Activated B cell treated with CpG ODN at 0.5 μM for 24 hours (primary cell): Measurements from ENCODE around the gene LCT. TPM values are rescaled to one million over a fixed set of nuclear protein-coding genes. Genes with fewer than 3 reads are reported as not detected.
"Not testable (repeated sequence)": the region's sequence is repeated elsewhere in the genome, so short reads cannot be mapped to it uniquely, and the experiment has no call there.

ENCODE experiments used
- ATAC-seq: fragments of 200-7000 bp; cut with Tn5 transposase; one replicate; pipeline ENCODE4 v1.10.0; 2021; ENCODE audit warnings: low read depth, mild to moderate bottlenecking, moderate library complexity
- CTCF ChIA-PET: fragments of 350-600 bp; sonication (Branson Sonifier 250); formaldehyde crosslinking; loops from one replicate; lab custom pipeline; 2021; ENCODE audit warnings: antibody characterized with exemption; lab: Charles Lee
- POLR2A ChIA-PET: fragments of 350-600 bp; sonication (Branson Sonifier 250); formaldehyde crosslinking; loops from one replicate; lab custom pipeline; 2021; ENCODE audit warnings: antibody characterized with exemption; lab: Charles Lee
- DNase-seq: peaks from one replicate; pipeline ENCODE4 v3.0.0; 2022
- H3K27ac Mint-ChIP-seq: one replicate; pipeline ENCODE4 v1.8.0; 2020; ENCODE audit warnings: mixed read lengths
- H3K27me3 Mint-ChIP-seq: one replicate; pipeline ENCODE4 v1.8.0; 2021; ENCODE audit warnings: mixed read lengths
- H3K36me3 Mint-ChIP-seq: one replicate; pipeline ENCODE4 v1.8.0; 2021; ENCODE audit warnings: low read depth, mixed read lengths
- H3K4me1 Mint-ChIP-seq: one replicate; pipeline ENCODE4 v1.8.0; 2021; ENCODE audit warnings: mixed read lengths
- H3K4me3 Mint-ChIP-seq: one replicate; pipeline ENCODE4 v1.8.0; 2020; ENCODE audit warnings: mild to moderate bottlenecking, mixed read lengths
- H3K9me3 Mint-ChIP-seq: one replicate; pipeline ENCODE4 v1.8.0; 2020; ENCODE audit warnings: mixed read lengths
- intact Hi-C: fragments of 100-400 bp; cut with micrococcal nuclease; formaldehyde crosslinking; loops from one replicate; pipeline ENCODE4 v1.15.1; 2024
- total RNA-seq: library from RNA; stranded (reverse); gene quantifications from 2 replicates; pipeline ENCODE4 v1.2.3, GENCODE V29; 2022
- TF ChIP-seq, protein P1 (sequence below): fragments of 200-600 bp; IDR thresholded peaks from one replicate; pipeline ENCODE4 v1.8.0; 2022; ENCODE audit warnings: antibody characterized with exemption, mild to moderate bottlenecking

Gene LCT
- total RNA-seq, 1 donor from 2014 or later, result not detected

DNA sequence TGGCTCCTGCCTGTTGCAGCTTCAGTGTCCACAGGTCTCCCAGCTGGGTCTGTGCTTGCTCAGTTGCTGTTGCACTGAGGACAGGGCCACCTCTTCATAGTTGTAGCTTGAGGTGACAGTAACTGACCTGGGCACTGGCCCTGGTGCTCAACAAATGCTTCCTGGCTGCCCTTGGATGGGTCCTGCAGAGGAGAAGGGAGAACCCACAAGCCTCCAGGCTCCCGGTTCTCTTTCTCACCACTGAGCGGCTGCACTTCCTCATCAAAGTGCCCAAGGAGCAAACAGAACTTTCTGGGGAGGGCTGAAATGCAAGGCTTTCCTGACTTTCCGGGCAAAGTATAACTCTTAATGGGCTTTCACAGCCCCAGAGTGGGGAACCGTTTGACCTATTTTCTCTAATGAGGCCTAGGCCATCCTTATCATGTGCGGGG lies 38.7 kb downstream of the LCT start:
- H3K27me3 Mint-ChIP-seq, result no peaks in the 10 kb centered on the region
- ChIA-PET POLR2A (no interaction called here), CTCF (interaction anchor here (0.9 to 3.8 kb wide), 7 partner anchors 11 to 809 kb away, joined by 3 to 20 read pairs (median 7); no protein-coding TSS in a partner anchor)
- ATAC-seq (no peak), DNase-seq (no peak)
- H3K4me1 Mint-ChIP-seq, result peaks cover 12% of the 10 kb centered on the region
- H3K36me3 Mint-ChIP-seq, result no peaks in the 10 kb centered on the region
- H3K9me3 Mint-ChIP-seq, result peaks cover 12% of the 10 kb centered on the region
- no peak overlapping the region for H3K4me3 Mint-ChIP-seq
- no peak overlapping the region for H3K27ac Mint-ChIP-seq
- TF ChIP-seq, protein P1, sequence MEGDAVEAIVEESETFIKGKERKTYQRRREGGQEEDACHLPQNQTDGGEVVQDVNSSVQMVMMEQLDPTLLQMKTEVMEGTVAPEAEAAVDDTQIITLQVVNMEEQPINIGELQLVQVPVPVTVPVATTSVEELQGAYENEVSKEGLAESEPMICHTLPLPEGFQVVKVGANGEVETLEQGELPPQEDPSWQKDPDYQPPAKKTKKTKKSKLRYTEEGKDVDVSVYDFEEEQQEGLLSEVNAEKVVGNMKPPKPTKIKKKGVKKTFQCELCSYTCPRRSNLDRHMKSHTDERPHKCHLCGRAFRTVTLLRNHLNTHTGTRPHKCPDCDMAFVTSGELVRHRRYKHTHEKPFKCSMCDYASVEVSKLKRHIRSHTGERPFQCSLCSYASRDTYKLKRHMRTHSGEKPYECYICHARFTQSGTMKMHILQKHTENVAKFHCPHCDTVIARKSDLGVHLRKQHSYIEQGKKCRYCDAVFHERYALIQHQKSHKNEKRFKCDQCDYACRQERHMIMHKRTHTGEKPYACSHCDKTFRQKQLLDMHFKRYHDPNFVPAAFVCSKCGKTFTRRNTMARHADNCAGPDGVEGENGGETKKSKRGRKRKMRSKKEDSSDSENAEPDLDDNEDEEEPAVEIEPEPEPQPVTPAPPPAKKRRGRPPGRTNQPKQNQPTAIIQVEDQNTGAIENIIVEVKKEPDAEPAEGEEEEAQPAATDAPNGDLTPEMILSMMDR, result no peak
- intact Hi-C loops, result no loop called here

GRCh38 chr2:135797497-135798274 lies 39.3 kb downstream of the LCT start:
- no peak overlapping the region for H3K27ac Mint-ChIP-seq

GRCh38 chr2:135796606-135797005 lies 40.4 kb downstream of the LCT start:
- Mint-ChIP-seq H3K4me3 (no peak overlapping the region), H3K27me3 (no peaks in the 10 kb centered on the region), H3K4me1 (peaks cover 20% of the 10 kb centered on the region), H3K27ac (no peak overlapping the region), H3K9me3 (peaks cover 10% of the 10 kb centered on the region), H3K36me3 (no peaks in the 10 kb centered on the region)
- ChIA-PET POLR2A (no interaction called here), CTCF (interaction anchor here (0.9 to 3.8 kb wide), 8 partner anchors 11 to 808 kb away, joined by 3 to 20 read pairs (median 6); no protein-coding TSS in a partner anchor)
- no peak for ATAC-seq
- TF ChIP-seq, protein P1, result no peak
- intact Hi-C loops, result loop anchor here (1.0 kb wide), 2 partner anchors 792 to 807 kb away; no protein-coding TSS in a partner anchor
- no peak for DNase-seq

More at GRCh38 chr2:135797497-135798274, 39.3 kb downstream of the LCT start:
- peaks cover 15% of the 10 kb centered on the region for H3K4me1 Mint-ChIP-seq
- ATAC-seq, result peak; percentile 81
- POLR2A ChIA-PET, result no interaction called here
- intact Hi-C loops, result loop anchor here (1.0 kb wide), 2 partner anchors 793 to 808 kb away; no protein-coding TSS in a partner anchor
- CTCF ChIA-PET, result interaction anchor here (0.9 to 3.8 kb wide), 12 partner anchors 10 to 809 kb away, joined by 3 to 20 read pairs (median 5); no protein-coding TSS in a partner anchor
- peaks cover 12% of the 10 kb centered on the region for H3K9me3 Mint-ChIP-seq
- TF ChIP-seq, protein P1, result peak; percentile 62
- H3K36me3 Mint-ChIP-seq, result no peaks in the 10 kb centered on the region
- no peak overlapping the region for H3K4me3 Mint-ChIP-seq
- DNase-seq, result peak; percentile 59
- H3K27me3 Mint-ChIP-seq, result no peaks in the 10 kb centered on the region

DNA sequence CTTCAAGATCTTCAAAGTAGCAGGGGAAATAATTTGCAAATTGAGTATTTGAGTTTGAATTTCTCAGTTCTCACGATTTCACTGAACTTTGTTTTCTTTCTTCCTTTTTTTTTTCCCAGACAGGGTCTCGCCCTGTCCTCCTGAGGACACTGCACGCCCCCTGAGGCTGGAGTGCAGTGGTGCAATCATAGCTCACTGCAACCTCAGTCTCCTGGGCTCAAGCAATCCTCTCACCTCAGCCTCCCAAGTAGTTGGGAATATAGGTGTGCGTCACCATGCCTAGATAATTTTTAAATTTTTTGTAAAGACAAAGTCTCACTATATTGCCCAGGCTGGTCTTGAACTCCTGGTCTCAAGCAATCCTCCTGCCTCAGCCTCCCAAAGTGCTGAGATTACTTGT lies 41.3 kb downstream of the LCT start:
- H3K4me3 Mint-ChIP-seq, POLR2A ChIA-PET, H3K27ac Mint-ChIP-seq, DNase-seq, ATAC-seq, H3K9me3 Mint-ChIP-seq, intact Hi-C loops, H3K27me3 Mint-ChIP-seq, H3K36me3 Mint-ChIP-seq: not testable (repeated sequence)
- H3K4me1 Mint-ChIP-seq, result peaks cover 20% of the 10 kb centered on the region
- CTCF ChIA-PET, result interaction anchor here (3.0 kb wide), 1 partner anchor 791 kb away, joined by 14 read pairs; no protein-coding TSS in a partner anchor

DNA sequence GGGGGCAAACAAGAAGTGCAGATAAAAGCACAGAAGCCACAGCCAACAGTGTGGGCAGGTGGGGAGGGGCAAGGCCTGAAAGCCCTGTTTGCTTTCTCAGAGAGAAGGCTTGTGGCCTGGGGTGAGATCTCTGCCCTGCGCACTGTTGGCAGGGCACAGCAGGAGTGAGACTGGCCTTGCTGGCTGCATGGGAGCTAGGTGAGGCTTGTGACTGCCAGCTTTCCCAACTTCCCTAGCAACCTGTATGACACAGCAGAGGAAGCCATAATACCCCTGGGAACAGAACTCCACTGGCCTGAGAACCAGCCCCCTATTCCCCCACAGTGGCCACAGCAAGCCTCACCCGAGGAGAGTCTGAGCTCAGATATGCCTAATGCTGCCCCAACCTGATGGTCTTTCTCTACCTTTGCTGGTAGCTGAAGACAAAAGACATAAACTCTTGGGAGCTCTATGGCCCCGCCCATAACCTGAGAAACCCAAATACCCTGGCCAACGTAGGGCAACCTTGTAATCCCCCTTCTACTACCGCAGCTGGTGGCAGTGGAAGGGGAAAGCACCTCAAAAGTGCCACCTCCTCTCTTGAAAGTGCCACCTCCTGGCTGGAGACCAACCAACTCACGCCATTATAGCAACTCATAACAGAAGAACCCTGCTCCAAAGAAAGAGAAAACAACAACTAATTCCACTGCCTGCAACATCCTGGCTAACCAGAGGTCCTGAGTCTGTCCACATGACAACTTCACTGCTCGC lies 44.4 kb downstream of the LCT start:
- no peak overlapping the region for H3K27ac Mint-ChIP-seq
- H3K9me3 Mint-ChIP-seq, result no peaks in the 10 kb centered on the region
- TF ChIP-seq, protein P1, result no peak
- no peaks in the 10 kb centered on the region for H3K36me3 Mint-ChIP-seq
- H3K27me3 Mint-ChIP-seq, result no peaks in the 10 kb centered on the region
- ChIA-PET POLR2A (no interaction called here), CTCF (interaction anchor here (0.9 kb wide), 1 partner anchor 11 kb away, joined by 4 read pairs; no protein-coding TSS in a partner anchor)
- no peak overlapping the region for H3K4me3 Mint-ChIP-seq
- intact Hi-C loops, result no loop called here
- no peak for DNase-seq
- peaks cover 20% of the 10 kb centered on the region for H3K4me1 Mint-ChIP-seq
- peak; percentile 63 for ATAC-seq
